ENCODE measurements around the gene TSKU. TPM values are rescaled to one million over a fixed set of nuclear protein-coding genes. Genes with fewer than 3 reads are reported as not detected.

Gene TSKU
- total RNA-seq, 1 experiment from 2014 or later, result 99.4 TPM

GRCh38 chr11:76832361-76832760 lies 49.2 kb downstream of the TSKU start:
- BruUV-seq (replicated peaks), result no TSS peak
- POLR2A ChIA-PET (ENCODE audit: unreplicated experiment), result no interaction called here
- H3K4me3 ChIP-seq, result no peak overlapping the region

GRCh38 chr11:76834151-76834550 lies 51.0 kb downstream of the TSKU start:
- Histone ChIP-seq H3F3A (ENCODE audit: insufficient read depth, low read depth) (peaks cover 3% of the 10 kb centered on the region; the same call in 1 of the 2 replicates), H3K4me1 (replicated peaks; ENCODE audit: insufficient read depth) (peaks cover 30% of the 10 kb centered on the region), H3K4me2 (no peak overlapping the region), H3K36me3 (ENCODE audit: low read depth) (no peaks in the 10 kb centered on the region), H3K27ac (no peak overlapping the region), H3K27me3 (ENCODE audit: insufficient read depth, low read depth) (no peaks in the 10 kb centered on the region), H3K4me3 (no peak overlapping the region), H4K20me1 (ENCODE audit: insufficient read depth) (no peaks in the 10 kb centered on the region), H2AFZ (no peak overlapping the region), H3K79me2 (ENCODE audit: low read depth) (no peaks in the 10 kb centered on the region), H3K9me2 (ENCODE audit: insufficient read depth) (no peaks in the 10 kb centered on the region), H3K9me3 (ENCODE audit: insufficient read depth, low read depth) (no peaks in the 10 kb centered on the region)
- CTCF ChIA-PET, result no interaction called here
- intact Hi-C loops (cut with micrococcal nuclease; ENCODE audit: unreplicated experiment), result no loop called here
- no peak for DNase-seq
- no peak for TF ChIP-seq EZH2 (IDR thresholded peaks at IDR 0.05; ENCODE audit: low read depth)
- TF ChIP-seq, protein P1, sequence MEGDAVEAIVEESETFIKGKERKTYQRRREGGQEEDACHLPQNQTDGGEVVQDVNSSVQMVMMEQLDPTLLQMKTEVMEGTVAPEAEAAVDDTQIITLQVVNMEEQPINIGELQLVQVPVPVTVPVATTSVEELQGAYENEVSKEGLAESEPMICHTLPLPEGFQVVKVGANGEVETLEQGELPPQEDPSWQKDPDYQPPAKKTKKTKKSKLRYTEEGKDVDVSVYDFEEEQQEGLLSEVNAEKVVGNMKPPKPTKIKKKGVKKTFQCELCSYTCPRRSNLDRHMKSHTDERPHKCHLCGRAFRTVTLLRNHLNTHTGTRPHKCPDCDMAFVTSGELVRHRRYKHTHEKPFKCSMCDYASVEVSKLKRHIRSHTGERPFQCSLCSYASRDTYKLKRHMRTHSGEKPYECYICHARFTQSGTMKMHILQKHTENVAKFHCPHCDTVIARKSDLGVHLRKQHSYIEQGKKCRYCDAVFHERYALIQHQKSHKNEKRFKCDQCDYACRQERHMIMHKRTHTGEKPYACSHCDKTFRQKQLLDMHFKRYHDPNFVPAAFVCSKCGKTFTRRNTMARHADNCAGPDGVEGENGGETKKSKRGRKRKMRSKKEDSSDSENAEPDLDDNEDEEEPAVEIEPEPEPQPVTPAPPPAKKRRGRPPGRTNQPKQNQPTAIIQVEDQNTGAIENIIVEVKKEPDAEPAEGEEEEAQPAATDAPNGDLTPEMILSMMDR (conservative IDR thresholded peaks at IDR 0.05), result no peak
- POLR2A ChIA-PET (ENCODE audit: unreplicated experiment), result no interaction called here
- no TSS peak for BruUV-seq (replicated peaks)

More at GRCh38 chr11:76832361-76832760, 49.2 kb downstream of the TSKU start:
- Histone ChIP-seq H3K4me1 (replicated peaks; ENCODE audit: insufficient read depth) (peaks cover 12% of the 10 kb centered on the region; the same call in 1 of the 2 replicates), H3F3A (ENCODE audit: insufficient read depth, low read depth) (no peaks in the 10 kb centered on the region; the same call in 1 of the 2 replicates), H3K79me2 (ENCODE audit: low read depth) (no peaks in the 10 kb centered on the region), H3K9me3 (ENCODE audit: insufficient read depth, low read depth) (no peaks in the 10 kb centered on the region), H3K27ac (no peak overlapping the region), H4K20me1 (ENCODE audit: insufficient read depth) (no peaks in the 10 kb centered on the region), H2AFZ (no peak overlapping the region), H3K4me2 (no peak overlapping the region), H3K27me3 (ENCODE audit: insufficient read depth, low read depth) (no peaks in the 10 kb centered on the region), H3K36me3 (ENCODE audit: low read depth) (no peaks in the 10 kb centered on the region), H3K9me2 (ENCODE audit: insufficient read depth) (no peaks in the 10 kb centered on the region)
- CTCF ChIA-PET, result no interaction called here
- intact Hi-C loops (cut with micrococcal nuclease; ENCODE audit: unreplicated experiment), result no loop called here
- TF ChIP-seq, protein P1 (conservative IDR thresholded peaks at IDR 0.05), result no peak
- no peak for TF ChIP-seq EZH2 (IDR thresholded peaks at IDR 0.05; ENCODE audit: low read depth)
- no peak for DNase-seq

- Histone ChIP-seq H3K79me2 (ENCODE audit: low read depth) (no peaks in the 10 kb centered on the region), H3K27me3 (ENCODE audit: insufficient read depth, low read depth) (no peaks in the 10 kb centered on the region), H3K4me2 (no peak overlapping the region), H3K9me2 (ENCODE audit: insufficient read depth) (no peaks in the 10 kb centered on the region), H3K4me1 (replicated peaks; ENCODE audit: insufficient read depth) (peaks cover 39% of the 10 kb centered on the region), H3K27ac (no peak overlapping the region), H3F3A (ENCODE audit: insufficient read depth, low read depth) (peaks cover 11% of the 10 kb centered on the region; the same call in 1 of the 2 replicates), H3K36me3 (ENCODE audit: low read depth) (no peaks in the 10 kb centered on the region), H4K20me1 (ENCODE audit: insufficient read depth) (no peaks in the 10 kb centered on the region), H3K4me3 (no peak overlapping the region), H2AFZ (no peak overlapping the region), H3K9me3 (ENCODE audit: insufficient read depth, low read depth) (no peaks in the 10 kb centered on the region; the same call in 1 of the 2 replicates)
- intact Hi-C loops (cut with micrococcal nuclease; ENCODE audit: unreplicated experiment), result no loop called here
- BruUV-seq (replicated peaks), result no TSS peak
- CTCF ChIA-PET, result no interaction called here
- TF ChIP-seq, protein P1 (conservative IDR thresholded peaks at IDR 0.05), result no peak
- TF ChIP-seq EZH2 (IDR thresholded peaks at IDR 0.05; ENCODE audit: low read depth), result no peak
- POLR2A ChIA-PET (ENCODE audit: unreplicated experiment), result no interaction called here
- DNase-seq, result no peak
Measured at GRCh38 chr11:76835036-76835435, 51.9 kb downstream of the TSKU start.
